Activated gamma-delta T cell treated with Interleukin-2 at 50 U/mL for 16 hours (primary cell): Measurements from ENCODE around the gene SNRPA.
A peak's percentile ranks its signal among the peaks of the same experiment; 100 is the strongest.
"Not testable (repeated sequence)": the region's sequence is repeated elsewhere in the genome, so short reads cannot be mapped to it uniquely, and the experiment has no call there.

ENCODE experiments used
- DNase-seq: peaks from one replicate; pipeline ENCODE4 v3.0.0-alpha.2; 2020

The SNRPA gene

DNA sequence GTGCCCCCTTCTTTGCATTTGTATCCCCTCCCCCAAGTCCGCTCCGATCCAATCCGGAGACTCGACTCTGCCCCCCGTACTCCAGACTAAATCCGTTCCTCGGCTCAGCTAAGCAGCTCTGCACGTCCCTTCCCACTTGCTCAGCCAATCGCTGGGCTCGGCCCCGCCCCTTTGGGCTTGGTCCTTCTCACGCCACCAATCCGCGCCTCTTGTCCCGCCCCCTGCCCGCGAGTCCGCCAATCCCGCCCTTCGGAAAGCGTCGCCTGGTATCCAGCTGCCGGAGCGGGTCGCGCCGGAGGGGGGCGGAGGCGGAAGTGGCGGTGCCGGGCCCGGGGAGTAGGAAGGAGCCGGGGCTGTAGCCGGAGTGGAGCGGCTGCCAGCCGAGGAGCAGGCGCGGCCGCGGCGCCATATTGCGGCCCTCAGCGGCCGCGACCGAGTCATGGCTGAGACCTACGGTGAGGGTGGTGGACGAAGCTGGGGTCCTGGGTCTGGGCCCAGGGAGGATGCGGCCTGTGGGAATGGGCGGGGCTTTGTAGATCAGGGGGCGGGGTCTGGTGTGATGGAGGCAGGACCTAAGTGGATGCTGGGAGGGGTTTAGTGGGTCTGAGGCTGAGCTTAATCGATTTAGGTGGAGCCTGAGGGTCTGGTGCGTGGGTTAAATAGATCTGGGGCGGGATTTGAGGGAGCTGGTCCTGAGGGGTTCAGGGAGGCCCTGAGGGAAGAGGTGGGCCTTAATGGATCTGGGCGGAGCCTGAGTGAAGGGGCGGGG is 27.1 kb downstream of the SNRPA start, which contains the start of gene RAB4B:
TSS of gene RAB4B (plus strand) at position 311 of the 769 bp plus-strand sequence. CDS start at position 440, 129 bp downstream.
- peak; percentile 100 for DNase-seq

DNA sequence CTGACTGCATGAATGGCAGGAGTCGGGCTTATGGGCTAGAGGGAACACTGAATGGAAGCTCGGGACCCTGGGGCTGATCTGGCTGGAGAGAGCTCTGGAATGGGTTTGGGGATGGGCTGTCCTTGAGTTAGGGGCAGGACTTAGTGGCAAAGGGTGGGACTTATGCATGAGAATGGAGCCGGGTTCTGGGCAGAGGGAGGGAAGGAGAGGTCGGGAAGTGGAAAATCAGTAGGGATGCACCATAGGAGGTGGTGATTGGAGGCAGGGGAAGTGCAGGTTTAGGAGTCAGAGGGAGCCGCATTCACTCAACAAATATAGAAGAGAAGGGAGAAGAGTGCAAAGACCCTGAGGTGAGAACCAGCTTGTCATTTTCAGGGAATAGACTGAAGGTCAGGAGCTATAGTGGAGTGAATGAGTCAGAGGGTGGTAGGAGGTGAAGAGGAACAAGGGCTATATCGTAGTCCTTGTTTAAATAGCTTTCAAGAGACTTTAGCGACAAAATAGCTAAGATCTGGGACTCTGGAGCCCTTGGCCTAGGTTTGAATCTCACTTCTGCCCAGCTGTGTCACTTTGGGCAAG is 27.8 kb downstream of the SNRPA start:
- no peak for DNase-seq

DNA sequence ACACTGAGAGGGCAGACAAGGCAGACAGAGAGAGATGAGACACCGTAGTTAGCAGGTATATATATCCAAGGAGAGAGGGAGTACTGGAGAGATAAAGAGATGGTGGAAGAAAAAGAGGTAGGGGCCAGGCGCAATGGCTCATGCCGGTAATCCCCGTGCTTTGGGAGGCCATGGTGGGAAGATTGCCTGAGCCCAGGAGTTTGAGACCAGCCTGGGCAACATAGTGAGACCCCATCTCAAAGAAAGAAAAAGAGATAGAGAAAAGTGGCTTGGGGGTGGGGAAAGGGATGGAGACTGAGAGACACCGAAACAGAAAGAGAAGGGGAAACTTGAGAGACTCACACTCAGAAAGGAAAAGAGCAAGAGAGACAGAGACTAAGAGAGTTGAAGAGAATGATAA is 29.6 kb downstream of the SNRPA start:
- DNase-seq, result no peak

DNA sequence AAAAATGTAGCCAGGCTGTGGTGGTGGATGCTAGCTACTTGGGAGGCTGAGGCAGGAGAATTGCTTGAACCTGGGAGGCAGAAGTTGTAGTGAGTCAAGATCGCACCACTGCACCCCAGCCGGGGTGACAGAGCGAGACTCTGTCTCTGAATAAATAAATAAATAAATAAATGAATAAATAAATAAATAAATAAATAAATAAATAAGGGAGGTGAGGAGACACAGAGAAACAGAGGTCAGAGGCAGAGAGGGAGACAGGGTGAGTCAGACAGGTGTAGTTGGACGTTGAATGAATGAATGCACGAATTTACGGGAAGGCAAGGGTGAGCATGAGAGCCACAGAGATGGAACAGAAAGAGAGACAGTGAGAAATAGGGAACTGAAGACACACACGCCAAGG is 30.1 kb downstream of the SNRPA start:
- DNase-seq, result no peak

DNA sequence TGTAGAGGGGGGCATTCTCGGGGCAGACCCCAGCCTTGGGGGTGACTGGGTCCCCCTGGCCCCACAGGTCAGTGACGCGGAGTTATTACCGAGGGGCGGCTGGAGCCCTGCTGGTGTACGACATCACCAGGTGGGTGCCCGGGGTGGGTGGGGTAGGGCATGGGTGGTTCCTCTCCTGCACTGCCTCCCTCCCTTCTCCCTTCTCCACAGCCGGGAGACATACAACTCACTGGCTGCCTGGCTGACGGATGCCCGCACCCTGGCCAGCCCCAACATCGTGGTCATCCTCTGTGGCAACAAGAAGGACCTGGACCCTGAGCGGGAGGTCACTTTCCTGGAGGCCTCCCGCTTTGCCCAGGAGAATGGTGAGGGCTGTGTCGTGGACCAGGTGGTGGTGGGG is 32.7 kb downstream of the SNRPA start:
- no peak for DNase-seq

DNA sequence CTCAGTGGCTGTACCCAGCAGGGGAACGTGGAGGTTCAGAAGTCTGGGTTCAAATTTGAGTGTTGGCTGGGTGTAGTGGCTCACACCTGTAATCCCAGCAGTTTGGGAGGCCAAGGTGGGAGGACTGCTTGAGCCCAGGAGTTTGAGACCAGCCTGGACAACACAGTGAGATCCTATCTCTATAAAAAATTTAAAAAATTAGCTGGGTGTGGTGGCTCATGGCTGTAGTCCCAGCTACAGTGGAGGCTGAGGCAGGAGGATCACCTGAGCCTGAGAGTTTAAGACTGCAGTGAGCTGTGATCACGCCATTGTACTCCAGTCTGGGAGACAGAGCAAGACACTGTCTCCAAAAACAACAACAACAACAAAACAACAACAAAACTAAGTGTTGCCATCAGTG is 33.1 kb downstream of the SNRPA start:
- not testable (repeated sequence) for DNase-seq

DNA sequence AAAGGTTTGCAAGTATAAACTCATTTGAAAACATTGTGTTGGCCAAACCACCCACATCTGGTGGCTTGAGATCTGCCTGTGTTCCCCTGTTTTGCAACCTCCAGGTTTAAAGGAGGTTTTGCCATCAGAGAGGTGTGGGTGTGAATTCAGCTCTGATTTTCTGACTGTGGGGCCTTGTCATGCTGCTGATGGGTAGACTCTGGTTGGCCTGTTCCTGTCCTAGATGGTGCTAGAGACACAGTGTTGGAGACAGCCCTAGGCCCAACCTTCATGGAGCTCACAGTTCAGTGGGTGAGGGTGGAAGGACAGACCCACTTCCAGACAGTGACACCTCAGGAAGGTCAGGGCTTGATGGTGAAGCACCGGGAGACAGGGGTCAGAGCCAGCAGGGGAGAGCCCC is 34.5 kb downstream of the SNRPA start:
- DNase-seq, result no peak

DNA sequence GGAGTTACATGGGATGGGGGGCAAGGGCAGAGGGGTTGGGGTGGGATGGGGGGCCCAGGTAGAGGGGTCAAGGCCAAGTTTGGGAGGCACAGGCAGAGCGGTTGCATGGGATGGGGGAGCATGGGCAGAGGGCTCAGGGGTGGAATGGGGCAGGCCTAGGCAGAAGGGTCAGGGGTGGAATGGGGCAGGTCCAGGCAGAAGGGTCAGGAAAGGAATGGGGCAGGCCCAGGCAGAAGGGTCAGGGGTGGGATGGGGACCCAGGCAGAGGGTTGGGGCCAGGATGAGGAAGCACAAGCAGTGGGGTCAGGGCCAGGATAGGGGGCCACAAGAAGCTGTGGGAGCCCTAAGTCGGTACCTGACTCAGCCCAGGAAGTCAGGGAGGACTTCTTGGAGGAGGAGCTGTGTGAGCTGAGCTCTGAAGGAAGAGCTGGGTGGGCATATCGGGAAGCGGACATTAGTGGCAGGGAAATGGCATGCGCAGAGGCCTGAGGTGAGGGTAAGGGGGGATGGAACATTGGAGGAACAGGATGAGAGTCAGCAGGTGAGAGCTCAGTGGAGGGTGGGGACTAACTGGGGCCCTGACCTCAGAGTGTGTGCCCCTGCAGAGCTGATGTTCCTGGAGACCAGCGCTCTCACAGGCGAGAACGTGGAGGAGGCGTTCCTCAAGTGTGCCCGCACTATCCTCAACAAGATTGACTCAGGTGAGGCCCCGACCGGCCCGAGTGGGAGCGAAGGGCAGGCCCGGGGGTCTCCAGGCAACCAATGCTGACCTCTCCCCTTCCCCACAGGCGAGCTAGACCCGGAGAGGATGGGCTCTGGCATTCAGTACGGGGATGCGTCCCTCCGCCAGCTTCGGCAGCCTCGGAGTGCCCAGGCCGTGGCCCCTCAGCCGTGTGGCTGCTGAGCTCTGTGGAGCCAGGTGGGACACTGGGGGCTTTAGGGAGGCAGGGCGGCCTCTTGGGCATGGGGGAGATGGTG is 35.3 kb downstream of the SNRPA start:
- DNase-seq, result no peak

DNA sequence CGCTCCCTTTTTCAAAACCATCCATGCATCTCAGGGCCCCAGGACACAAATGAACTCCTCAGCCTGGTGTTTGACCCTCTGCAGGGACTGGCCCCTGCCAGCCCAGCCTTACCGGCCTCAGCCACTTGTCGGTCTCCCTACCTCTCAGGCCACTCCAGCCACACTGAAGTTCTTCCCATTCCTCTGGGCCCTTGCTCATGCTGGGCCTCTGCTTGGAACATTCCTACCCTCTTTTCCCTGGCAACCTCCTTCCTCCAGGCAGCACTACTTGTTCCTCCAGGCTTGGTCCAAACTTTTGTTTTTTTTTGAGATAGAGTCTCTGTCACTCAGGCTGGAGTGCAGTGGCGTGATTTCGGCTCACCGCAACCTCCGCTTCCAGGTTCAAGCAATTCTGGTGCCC is 40.3 kb downstream of the SNRPA start:
- no peak for DNase-seq

DNA sequence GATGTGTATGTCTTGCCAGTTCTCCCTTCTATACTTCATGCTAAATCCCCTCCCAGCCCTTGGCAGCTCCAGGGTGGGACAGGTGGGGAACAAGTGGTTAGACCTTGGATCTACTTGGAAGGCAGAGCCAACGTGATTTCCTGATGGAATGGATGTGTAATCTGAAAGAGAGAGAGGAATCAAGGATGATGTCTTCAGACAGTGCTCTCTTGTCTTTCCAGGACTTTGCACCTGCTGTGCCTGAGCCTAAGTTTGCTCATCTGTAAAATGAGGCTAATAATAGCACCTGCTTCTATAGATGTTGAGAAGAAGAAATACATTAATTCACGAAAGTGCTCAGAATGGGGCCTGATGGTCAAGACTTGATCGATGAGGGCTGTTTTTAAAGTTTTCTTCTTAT is 41.0 kb downstream of the SNRPA start:
- DNase-seq, result no peak

DNA sequence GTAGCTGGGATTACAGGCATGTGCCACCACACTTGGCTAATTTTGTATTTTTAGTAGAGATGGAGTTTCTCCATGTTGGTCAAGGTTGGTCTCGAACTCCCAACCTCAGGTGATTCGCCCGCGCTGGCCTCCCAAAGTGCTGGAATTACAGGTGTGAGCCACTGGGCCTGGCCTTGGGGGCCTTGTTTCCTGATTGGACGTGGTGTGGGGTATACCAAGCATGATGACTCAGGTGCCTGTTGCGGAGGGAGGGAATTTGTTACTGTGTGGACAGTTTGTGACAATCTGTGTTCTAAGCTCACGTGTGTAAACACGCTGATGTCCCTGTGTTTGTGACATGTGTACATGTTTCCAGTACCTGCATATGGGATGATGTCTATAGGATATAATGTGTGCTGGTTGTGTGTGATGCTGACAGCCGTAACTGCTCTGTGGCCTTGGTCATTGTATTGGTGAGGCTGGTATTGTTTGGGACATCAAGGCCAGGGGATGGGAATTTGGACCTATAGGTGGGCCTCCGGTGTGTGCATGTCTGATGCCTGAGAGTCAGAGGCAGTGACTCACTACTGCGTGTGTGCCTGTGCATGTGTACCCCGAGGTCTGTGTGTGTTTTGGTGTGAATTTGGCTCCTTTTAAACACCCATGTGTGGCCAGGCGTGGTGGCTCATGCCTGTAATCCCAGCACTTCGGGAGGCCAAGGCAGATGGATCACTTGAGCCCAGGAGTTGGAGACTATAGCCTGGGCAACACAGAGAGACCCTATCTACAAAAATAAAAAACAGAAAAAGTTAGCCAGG is 46.4 kb downstream of the SNRPA start:
- DNase-seq, result no peak

DNA sequence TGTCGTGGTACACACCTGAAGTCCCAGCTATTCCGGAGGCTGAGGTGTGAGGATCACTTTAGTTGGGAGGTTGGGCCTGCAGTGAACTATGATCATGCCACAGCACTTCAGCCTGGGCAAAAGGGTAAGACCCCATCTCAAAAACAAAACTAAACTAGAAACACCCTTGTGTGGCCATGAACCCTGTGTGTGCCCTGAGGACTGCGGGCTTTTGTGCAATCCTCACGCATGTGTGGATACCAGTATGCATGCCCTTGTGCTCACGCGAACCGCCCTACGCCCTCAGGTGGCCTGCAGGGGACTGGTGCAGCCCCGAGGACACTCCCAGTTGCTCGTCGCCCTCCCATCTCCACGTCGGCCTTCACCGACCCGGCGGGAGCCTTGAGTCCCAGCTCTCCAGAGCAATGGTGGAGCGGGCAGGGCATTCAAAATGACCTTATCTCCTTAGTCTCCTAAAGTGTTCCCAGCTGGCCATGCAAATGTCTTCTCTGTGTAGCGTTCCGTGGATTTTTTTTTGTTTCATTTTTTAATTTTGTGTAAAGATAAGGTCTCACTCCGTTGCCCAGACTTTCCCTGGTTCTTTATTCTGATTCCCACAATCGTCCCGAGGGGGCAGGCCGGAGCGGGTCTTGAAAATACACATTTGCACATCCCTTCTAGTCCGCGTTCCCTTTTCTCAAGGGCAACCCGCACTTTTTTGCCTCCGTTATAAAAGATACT is 47.1 kb downstream of the SNRPA start:
- peak; percentile 69 for DNase-seq

DNA sequence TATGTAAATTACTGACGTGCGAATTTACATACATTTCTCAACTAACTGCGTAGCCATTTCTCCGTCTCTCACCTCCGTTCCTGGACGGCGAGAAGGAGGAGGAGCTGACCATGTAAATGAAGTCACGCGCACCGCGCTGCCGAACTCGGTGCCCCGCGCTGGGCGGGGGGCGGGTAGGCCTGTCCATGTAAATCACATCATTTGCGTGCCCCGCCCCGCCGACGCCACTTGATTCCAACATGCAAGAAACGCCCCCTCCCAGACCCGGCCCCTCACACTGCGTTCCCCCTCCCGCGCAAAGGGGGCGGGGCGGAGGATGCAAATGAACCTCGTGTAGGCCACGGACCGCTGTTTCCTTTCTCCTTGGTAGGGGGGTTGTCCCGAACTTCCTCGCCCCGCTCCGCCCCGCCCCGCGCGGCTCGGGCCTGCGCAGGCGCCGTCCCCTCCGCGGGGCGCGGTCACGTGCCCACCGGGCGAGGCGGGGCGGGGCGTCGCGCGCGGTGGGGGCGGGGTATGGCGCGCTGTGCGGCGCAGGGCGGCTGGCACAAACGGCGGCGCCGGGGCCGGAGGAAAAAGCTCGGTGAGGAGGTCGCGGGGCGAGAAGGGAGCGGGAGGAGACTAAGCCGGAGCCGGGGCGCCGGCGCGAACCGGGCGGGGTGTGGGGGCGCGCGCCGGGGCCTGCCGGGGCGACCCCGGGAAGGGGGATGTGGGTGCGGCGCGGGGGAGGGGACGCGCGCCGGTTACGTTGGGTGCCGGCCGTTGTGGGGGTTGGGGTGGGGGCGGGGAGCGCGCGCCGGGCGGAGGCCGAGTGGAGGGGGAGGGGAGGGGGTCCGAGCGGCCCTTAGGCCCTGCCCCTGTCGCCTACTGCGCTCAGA is 47.9 kb downstream of the SNRPA start, which contains the start of gene EGLN2:
TSS of gene EGLN2 (plus strand) at position 509 of the 875 bp plus-strand sequence. CDS start 1,382 bp downstream, outside the sequence.
- DNase-seq, result peak; percentile 100

DNA sequence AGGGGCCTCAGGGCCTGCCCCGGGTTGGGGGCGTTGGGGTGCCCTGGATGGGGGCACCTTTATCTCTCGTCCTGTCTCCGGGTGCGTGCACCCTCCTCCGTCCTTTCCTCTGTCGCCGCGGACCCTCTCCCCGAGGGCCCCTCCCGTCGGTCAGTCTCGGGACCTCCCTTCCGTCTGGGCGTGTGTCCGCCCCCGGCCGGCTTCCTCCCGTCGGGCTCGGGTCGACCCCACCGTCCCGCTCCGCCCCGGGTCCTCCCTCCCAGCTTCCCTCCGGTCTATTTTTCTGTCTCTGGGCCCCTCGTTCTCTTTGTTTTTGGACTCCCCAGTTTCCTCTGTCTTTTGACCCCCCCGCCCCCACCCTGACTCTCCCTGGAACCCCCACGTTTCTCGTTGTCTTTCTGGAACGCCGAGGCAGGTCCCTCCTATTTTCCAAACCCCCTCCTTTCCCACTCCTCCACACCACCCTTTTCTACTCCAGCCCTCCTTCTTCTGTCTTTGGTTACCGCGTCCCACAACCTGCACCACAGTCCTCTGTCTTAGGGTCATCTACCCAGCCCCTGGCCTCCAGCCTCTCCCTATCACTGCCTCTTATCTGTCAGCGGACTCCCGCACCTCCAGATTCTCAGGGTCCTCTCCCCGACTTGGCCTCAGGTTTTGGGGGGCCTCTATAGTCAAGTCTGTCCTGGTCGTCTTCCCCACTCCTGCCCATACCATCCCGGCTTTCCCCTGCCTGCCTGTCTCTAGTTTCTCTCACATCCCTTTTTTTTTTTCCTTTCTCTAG is 48.7 kb downstream of the SNRPA start:
- DNase-seq, result no peak

DNA sequence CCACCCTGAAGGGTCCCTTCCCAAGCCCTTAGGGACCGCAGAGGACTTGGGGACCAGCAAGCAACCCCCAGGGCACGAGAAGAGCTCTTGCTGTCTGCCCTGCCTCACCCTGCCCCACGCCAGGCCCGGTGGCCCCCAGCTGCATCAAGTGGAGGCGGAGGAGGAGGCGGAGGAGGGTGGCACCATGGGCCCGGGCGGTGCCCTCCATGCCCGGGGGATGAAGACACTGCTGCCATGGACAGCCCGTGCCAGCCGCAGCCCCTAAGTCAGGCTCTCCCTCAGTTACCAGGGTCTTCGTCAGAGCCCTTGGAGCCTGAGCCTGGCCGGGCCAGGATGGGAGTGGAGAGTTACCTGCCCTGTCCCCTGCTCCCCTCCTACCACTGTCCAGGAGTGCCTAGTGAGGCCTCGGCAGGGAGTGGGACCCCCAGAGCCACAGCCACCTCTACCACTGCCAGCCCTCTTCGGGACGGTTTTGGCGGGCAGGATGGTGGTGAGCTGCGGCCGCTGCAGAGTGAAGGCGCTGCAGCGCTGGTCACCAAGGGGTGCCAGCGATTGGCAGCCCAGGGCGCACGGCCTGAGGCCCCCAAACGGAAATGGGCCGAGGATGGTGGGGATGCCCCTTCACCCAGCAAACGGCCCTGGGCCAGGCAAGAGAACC is 49.5 kb downstream of the SNRPA start:
- DNase-seq, result no peak

DNA sequence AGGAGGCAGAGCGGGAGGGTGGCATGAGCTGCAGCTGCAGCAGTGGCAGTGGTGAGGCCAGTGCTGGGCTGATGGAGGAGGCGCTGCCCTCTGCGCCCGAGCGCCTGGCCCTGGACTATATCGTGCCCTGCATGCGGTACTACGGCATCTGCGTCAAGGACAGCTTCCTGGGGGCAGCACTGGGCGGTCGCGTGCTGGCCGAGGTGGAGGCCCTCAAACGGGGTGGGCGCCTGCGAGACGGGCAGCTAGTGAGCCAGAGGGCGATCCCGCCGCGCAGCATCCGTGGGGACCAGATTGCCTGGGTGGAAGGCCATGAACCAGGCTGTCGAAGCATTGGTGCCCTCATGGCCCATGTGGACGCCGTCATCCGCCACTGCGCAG is 50.0 kb downstream of the SNRPA start:
- no peak for DNase-seq

DNA sequence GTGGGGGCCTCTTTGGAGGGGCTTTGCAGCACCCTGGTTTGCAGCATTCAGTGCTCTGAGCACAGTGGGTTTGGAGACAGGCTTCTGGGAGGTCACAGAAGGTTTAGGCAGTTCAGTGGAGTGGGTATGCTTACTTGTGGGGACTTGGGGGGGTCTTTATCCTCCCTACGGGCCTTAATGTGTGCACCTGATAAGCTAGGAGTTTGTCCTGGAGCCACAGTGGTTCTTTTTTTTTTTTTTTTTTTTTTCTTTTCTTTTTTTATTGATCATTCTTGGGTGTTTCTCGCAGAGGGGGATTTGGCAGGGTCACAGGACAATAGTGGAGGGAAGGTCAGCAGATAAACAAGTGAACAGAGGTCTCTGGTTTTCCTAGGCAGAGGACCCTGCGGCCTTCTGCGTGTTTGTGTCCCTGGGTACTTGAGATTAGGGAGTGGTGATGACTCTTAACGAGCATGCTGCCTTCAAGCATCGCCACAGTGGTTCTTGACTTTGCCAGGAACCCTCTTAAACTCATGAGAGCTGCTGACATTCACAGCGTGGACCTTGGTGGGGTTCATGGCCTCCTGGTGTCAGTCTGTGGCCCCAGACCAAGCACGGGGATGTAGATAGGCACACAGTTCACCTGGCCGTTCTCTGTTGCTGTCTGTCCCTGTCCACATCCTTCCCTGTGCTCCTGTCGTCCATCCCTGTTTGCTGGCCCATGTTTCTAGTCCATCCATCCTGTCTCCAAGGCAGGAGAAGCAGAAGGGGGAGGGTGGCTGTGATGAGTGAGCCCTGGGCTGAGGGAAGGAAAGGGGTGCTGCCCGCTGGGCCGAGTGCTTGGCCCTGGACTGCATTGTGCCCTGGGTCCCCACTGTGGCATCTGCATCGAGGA is 50.7 kb downstream of the SNRPA start:
- DNase-seq, result no peak
